ENCODE measurements around the gene TEP1. TPM values are rescaled to one million over a fixed set of nuclear protein-coding genes. Genes with fewer than 3 reads are reported as not detected.

TEP1 gene
- total RNA-seq, 1 experiment from 2014 or later: 15.8 TPM

- peak within 1 kb of the TSS; percentile 2 for H2BK5ac ChIP-seq (ENCODE audit: insufficient read length, low read length)
- H3K18ac ChIP-seq (ENCODE audit: insufficient read length, low read depth, low read length): peak within 1 kb of the TSS; percentile 87
- peaks cover 35% of the 10 kb centered on the region for H3K79me2 ChIP-seq (ENCODE audit: insufficient read depth, low read length)
- H4K8ac ChIP-seq (replicated peaks; ENCODE audit: insufficient read length, low read depth, low read length): no peak within 1 kb of the TSS
- H3K27ac Mint-ChIP-seq: peak within 1 kb of the TSS; percentile 99 to 100 (median 99)
- peaks cover 6% of the 10 kb centered on the region for H3K23me2 ChIP-seq (ENCODE audit: insufficient read length, low read depth, low read length, poor library complexity, severe bottlenecking)
- H3K56ac ChIP-seq (ENCODE audit: insufficient read length, low read depth, low read length): peak within 1 kb of the TSS; percentile 19
- peak; percentile 76 for DNase-seq
- peak within 1 kb of the TSS; percentile 44 for H3K4me2 ChIP-seq (ENCODE audit: insufficient read depth, insufficient read length, low read length)
- peaks cover 6% of the 10 kb centered on the region for H3K4me1 ChIP-seq (ENCODE audit: insufficient read depth, low read length)
- no peak within 1 kb of the TSS for H2AFZ ChIP-seq (ENCODE audit: low read length)
- H3K4ac ChIP-seq (ENCODE audit: low read depth, low read length): peak within 1 kb of the TSS; percentile 6; the same call in 1 of the 2 replicates
- H2BK15ac ChIP-seq (ENCODE audit: low read depth, low read length): no peak within 1 kb of the TSS
- H3K27me3 ChIP-seq (ENCODE audit: insufficient read depth, low read length): no peaks in the 10 kb centered on the region
- no CpG with 5 or more reads among the region's 19 CpGs for WGBS (ENCODE audit: extremely low coverage, insufficient read length, low lambda C conversion rate)
- H3T11ph ChIP-seq (ENCODE audit: low read length): peak within 1 kb of the TSS; percentile 86
- no peak within 1 kb of the TSS for H3K23ac ChIP-seq (ENCODE audit: insufficient read length, low read depth, low read length)
- no peaks in the 10 kb centered on the region for H3K27me3 Mint-ChIP-seq (ENCODE audit: low read depth)
- H3K9me3 ChIP-seq (ENCODE audit: control insufficient read depth, low read depth, low read length): no peaks in the 10 kb centered on the region
- TF ChIP-seq CTCF (conservative IDR thresholded peaks at IDR 0.05): no peak
- no peaks in the 10 kb centered on the region for H4K20me1 ChIP-seq (ENCODE audit: control insufficient read depth, insufficient read depth, insufficient read length)
- H3K36me3 Mint-ChIP-seq (ENCODE audit: insufficient read depth in 1 of 3, low read depth in 3 of 3): peaks cover 16 to 40% (median 29%) of the 10 kb centered on the region in 3 experiments; a peak in 6 of 7 replicates
- H2BK12ac ChIP-seq (ENCODE audit: insufficient read length, low read depth, low read length): no peak within 1 kb of the TSS
- H3K79me1 ChIP-seq (ENCODE audit: insufficient read depth, low read depth, low read length, poor library complexity, severe bottlenecking): no peaks in the 10 kb centered on the region
- peak within 1 kb of the TSS; percentile 81 for H2BK120ac ChIP-seq (ENCODE audit: low read depth, low read length, poor library complexity, severe bottlenecking)
- no peak within 1 kb of the TSS for H2AK5ac ChIP-seq (ENCODE audit: insufficient read length, low read length)
- peak within 1 kb of the TSS; percentile 10 for H3K27ac ChIP-seq (ENCODE audit: insufficient read length, low read depth, low read length)
- H3K4me3 Mint-ChIP-seq: peak within 1 kb of the TSS; percentile 95 to 99
- peaks cover 0 to 3% of the 10 kb centered on the region in 2 experiments; a peak in 1 of 5 replicates for H3K9me3 Mint-ChIP-seq
- H4K5ac ChIP-seq (ENCODE audit: insufficient read length, low read depth, low read length): peak within 1 kb of the TSS; percentile 13
- peak within 1 kb of the TSS; percentile 36 for H4K91ac ChIP-seq (ENCODE audit: insufficient read length, low read depth, low read length)
- H3K9ac ChIP-seq (ENCODE audit: extremely low read depth, insufficient read length, low read length): peak within 1 kb of the TSS; percentile 97
- H3K4me1 Mint-ChIP-seq: peaks cover 30% of the 10 kb centered on the region in 2 experiments
- H2BK20ac ChIP-seq (ENCODE audit: low read depth, low read length, poor library complexity, severe bottlenecking): no peak within 1 kb of the TSS
- peak within 1 kb of the TSS; percentile 84; the same call in 1 of the 2 replicates for H3K14ac ChIP-seq (ENCODE audit: insufficient read depth, low read length)
Measured at GRCh38 chr14:20332788-20333493, 80.4 kb downstream of the TEP1 start, which contains the start of gene CCNB1IP1. Gene CCNB1IP1 (minus strand): TSS chr14:20333279. CDS start chr14:20316523, 16,756 bp downstream.
